ENCODE measurements around the gene ARL8A.

The ARL8A gene

DNA sequence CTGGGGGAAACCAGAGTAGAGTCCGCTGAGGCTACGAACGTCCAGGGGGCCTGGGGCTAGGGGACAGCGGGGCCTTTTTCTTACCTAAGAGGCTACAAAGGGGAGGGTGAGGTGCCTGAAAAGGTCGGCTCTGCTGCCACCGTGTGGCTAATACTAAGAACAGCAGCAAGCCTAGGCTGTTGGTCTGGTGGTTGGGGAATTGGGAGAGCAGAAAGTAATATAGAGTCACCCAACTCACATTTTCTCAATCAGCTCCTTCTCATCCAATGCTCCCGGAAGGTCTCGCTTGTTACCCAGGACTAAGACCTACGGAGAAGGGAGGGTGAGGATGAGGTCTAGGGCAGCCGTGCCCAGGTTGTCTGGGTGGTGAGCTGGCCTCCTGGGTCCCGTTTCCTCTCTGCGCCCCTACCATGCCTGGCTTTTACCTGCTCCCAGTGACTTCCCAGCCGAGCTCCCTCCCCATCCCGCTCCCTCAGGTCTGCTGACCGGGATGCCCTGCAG lies 9.3 kb downstream of the ARL8A start:
- DNase-seq (ENCODE audit: low read depth) = no peak

- DNase-seq (ENCODE audit: low read depth) = no peak
Measured at GRCh38 chr1:202134645-202135172, 9.8 kb downstream of the ARL8A start.

DNA sequence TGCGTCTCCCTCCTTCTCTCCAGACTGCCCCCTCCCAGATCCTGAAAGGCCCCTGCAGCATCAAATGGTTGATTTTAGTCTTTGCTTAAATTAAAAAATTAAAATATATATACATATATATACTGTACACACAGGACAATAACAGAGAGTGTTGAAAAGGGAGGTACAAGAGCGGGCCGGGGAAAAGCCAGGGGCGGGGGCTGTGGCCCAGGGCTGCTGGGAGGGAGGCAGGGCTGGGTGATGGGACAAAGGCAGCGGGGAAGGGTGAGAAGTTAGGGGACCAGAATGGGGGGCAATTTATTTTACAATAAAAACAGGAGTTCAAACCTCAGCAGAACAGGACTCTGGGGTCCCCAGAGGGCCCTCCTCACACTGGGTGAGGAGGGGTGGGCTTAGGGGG lies 10.5 kb downstream of the ARL8A start:
- no peak for DNase-seq (ENCODE audit: low read depth)

- no peak for DNase-seq (ENCODE audit: low read depth)
Measured at GRCh38 chr1:202133496-202133895, 11.0 kb downstream of the ARL8A start.

DNA sequence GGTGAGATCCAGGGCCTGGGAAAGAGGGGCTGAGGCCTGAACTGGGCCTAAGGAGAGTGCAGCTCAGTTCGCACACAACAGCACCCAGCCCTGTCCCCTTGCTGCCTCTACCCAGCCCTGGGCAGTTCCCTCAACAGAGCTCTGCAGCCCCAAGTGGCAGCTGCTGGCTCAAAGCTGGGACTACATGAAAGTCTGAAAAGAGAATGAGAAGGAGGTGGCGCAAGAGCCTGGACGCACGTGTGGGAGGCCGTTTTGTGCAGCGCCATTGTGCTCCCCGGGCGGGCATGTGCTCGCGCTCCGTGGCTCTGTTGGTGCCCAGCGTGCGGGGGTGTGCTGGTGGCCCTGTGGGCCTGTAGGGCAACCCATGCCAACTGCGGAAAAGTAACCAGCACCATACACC lies 11.5 kb downstream of the ARL8A start:
- DNase-seq (ENCODE audit: low read depth) = no peak

DNA sequence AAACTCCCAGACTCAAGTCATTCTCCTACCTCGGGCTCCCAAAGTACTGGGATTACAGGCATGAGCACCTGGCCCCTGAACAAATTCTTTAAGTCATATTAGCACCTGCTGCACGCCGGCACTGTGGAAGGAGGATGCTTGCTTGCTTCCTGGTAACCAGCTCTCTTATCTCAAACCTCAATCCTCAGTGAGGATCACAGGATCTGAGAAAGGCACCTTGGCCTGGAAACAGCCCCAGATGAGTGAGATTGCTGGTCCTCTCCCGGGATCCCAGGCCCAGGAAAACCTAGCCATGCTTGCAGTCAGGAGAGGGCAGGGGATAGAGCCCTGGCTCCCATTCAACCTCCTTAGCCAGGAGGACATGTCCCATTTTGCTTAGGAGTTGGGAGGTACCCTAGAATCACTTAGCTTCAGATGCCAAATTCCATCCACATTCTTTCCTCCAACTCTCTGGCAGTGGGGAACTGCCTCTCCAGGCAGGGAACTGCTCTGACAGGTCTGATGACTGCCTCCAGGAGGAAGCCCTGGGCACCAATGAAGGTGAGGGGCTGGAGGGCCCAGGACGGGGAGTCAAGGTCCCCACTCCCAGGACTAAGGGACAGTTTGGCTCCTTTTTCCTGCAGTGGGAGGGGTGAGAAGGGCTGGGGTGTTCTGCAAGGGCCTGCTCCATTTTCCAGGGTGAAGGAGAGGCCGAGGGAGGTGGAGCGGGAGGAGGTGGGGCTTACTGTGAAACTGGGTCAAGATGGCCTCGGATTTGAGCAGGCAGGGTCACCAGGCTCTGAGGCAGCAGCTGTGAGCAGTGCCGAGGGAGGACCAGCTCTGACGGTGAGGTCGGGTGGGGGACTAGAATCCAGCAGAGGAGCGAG lies 12.3 kb downstream of the ARL8A start:
- no peak for DNase-seq (ENCODE audit: low read depth)

- DNase-seq (ENCODE audit: low read depth) = no peak
Measured at GRCh38 chr1:202130816-202131522, 13.6 kb downstream of the ARL8A start.

DNA sequence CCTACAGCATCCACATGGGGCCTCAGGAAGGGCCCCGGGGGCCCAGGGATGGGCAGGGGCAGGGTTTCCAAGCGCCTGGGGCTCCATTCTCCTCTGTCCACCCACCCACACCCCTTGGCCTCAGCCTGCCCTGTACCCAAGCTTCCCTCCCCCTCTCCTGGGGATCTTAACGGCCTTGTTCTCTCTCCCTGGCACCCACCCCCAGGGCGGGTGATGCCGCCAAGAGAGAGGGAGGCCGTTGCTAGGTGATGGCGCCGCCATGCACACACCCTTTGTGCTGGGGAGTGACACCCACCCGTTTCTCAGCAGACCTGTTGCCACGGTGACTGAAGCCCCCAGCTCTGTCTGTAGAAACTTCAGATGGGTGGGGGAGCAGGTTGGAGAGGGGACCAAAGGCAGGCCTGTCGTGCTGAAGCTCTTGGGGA lies 14.2 kb downstream of the ARL8A start:
- DNase-seq (ENCODE audit: low read depth) = no peak

DNA sequence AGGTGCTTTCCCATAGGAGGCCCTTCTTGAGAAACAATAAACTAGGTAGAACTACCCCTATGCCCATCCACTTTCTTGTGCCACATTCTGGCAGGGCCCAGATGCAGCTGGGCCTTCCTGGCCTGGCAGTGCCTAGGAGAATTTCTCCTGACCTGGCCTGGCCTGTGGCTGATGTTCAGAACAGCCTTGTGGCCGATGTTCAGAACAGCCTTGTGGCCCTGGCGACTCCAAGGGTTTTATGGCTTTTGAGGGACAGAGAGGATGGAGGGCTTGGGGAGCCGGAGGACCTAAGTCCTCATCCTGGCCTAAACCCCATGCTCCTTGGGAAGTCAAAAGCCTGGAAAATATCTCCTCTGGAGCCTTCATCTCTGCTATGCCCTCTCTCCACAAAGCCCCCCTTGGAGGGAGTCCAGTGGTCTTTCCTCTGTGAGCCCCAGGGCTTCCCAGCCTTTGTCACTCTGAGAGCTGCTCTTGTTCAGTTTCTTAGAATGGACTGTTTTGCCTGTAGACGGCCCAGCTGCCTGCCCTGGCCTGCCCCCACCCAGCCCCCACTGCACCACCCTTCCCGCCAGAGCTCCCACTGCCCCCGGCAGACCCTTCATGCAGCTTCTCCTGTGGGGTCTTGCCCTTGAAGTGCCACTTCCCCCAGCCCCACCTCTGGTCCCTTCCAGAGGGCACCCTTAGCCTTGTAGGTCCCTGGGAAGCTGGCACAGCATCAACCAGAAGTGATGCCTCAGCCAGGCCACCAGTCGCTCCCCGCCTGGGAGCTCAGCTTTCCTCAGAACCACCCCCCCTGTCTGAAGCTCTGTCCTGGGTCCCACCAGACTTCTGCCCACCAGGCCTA lies 14.9 kb downstream of the ARL8A start:
- DNase-seq (ENCODE audit: low read depth) = no peak

DNA sequence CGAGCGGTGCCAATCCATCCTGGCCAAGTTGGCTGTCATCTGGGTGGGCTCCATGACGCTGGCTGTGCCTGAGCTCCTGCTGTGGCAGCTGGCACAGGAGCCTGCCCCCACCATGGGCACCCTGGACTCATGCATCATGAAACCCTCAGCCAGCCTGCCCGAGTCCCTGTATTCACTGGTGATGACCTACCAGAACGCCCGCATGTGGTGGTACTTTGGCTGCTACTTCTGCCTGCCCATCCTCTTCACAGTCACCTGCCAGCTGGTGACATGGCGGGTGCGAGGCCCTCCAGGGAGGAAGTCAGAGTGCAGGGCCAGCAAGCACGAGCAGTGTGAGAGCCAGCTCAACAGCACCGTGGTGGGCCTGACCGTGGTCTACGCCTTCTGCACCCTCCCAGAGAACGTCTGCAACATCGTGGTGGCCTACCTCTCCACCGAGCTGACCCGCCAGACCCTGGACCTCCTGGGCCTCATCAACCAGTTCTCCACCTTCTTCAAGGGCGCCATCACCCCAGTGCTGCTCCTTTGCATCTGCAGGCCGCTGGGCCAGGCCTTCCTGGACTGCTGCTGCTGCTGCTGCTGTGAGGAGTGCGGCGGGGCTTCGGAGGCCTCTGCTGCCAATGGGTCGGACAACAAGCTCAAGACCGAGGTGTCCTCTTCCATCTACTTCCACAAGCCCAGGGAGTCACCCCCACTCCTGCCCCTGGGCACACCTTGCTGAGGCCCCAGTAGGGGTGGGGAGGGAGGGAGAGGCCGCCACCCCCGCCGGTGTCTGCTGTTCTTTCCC lies 16.5 kb downstream of the ARL8A start:
- no peak for DNase-seq (ENCODE audit: low read depth)

- DNase-seq (ENCODE audit: low read depth) = no peak
Measured at GRCh38 chr1:202127061-202127460, 17.5 kb downstream of the ARL8A start.

- no peak for DNase-seq (ENCODE audit: low read depth)
Measured at GRCh38 chr1:202126426-202126825, 18.1 kb downstream of the ARL8A start.

GRCh38 chr1:202125611-202126010 lies 18.9 kb downstream of the ARL8A start:
- DNase-seq (ENCODE audit: low read depth) = no peak

DNA sequence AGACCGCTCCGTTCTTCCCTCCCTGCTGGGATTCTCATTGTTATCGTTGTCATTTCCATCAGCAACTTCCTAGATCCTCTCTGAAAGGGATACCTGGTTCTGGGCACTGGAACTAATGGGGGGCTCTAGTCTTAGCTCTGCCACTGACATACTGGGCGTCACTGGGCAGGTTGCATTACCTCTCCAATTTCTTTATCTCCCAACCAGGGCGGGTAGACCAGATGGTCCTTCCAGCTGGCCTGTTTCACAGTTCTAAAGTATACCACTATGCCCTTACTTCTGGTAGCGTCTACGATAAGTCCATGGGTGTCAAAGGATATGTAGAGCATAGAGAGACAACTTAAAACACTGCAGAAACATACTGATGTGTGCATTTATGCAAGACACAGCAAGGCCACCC lies 20.4 kb downstream of the ARL8A start:
- DNase-seq (ENCODE audit: low read depth) = no peak

DNA sequence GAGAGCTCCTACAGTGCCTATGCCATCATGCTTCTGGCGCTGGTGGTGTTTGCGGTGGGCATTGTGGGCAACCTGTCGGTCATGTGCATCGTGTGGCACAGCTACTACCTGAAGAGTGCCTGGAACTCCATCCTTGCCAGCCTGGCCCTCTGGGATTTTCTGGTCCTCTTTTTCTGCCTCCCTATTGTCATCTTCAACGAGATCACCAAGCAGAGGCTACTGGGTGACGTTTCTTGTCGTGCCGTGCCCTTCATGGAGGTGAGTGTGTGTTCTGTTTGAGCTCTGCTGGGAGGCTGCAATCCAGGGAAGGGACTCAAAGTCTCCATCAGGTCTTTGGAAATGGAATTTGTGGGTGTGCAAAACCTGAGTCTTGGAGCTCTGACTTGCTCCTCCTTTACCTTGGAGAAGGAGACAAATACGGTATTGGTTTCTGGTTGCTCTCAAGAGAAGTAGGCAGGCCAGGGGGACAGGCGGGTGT lies 21.2 kb downstream of the ARL8A start:
- DNase-seq (ENCODE audit: low read depth) = no peak

- no peak for DNase-seq (ENCODE audit: low read depth)
Measured at GRCh38 chr1:202122639-202123335, 21.8 kb downstream of the ARL8A start, which contains the start of gene GPR37L1. Gene GPR37L1, plus strand, starts transcription at chr1:202122917. Its CDS starts 47 bp downstream, at chr1:202122964.

GRCh38 chr1:202121006-202121405 lies 23.5 kb downstream of the ARL8A start:
- no peak for DNase-seq (ENCODE audit: low read depth)

- DNase-seq (ENCODE audit: low read depth) = no peak
Measured at GRCh38 chr1:202117898-202118371, 26.6 kb downstream of the ARL8A start.

DNA sequence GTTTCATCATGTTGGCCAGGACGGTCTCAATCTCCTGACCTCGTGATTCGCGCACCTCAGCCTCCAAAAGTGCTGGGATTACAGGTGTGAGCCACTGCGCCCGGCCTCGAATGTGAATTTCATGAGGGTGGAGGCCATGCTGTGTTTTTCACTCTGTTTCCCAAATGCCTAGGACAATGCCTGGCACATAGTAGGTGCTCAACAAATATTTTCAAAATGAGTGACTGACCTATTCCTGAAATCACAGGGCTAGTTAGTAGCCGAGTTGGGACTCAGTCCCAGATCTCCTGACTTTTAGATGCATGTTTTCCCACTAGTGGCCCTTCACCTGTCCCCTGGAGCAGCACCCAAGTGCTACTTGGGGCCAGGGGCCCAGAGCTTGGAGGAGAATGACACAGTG lies 28.2 kb downstream of the ARL8A start:
- DNase-seq (ENCODE audit: low read depth) = no peak

DNA sequence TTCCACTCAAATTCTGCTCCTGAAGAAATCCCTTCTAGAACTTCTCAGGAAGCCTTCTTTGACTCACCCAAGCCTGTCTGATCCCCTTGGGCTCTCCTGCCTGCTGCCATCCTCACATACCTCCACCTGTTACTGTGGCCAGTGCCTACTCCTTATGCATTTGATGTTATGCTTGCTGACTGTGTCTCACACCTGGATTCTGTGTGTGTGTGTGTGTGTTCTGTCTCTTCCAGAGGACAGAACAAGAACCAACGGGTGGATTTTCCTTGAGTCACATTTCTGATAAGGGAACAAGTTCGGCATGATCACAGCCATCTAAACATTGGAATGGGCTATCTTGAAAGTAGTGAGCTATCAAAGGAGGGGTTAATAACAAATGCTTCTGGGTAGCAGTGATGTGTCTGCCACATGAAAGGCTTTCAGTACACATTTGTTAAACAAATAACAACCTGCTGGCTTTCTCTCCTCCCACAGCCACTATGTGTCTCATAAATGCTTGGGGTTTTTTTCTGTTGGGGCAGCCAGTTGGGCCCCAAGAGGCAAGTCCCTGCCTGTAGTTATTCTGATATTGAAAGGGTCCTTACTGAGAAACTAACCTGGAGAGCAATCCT lies 30.7 kb downstream of the ARL8A start:
- no peak for DNase-seq (ENCODE audit: low read depth)
